Measurements from ENCODE around the gene SCCPDH. TPM values are rescaled to one million over a fixed set of nuclear protein-coding genes. Genes with fewer than 3 reads are reported as not detected.

SCCPDH gene
- total RNA-seq, 1 experiment from 2014 or later, result 10.9 TPM

- peak overlapping the region; percentile 22 for H3K4me3 Mint-ChIP-seq
- no peak for TF ChIP-seq ETV6 (CRISPR knock-in tag; IDR thresholded peaks at IDR 0.05)
- TF ChIP-seq ZNF121 (CRISPR knock-in tag; IDR thresholded peaks at IDR 0.05), result no peak
- TF ChIP-seq FOXP4 (CRISPR knock-in tag; IDR thresholded peaks at IDR 0.05), result no peak
- TF ChIP-seq GTF2I (CRISPR knock-in tag; conservative IDR thresholded peaks at IDR 0.05), result no peak
- TF ChIP-seq ERG (CRISPR knock-in tag; IDR thresholded peaks at IDR 0.05), result no peak
- no peak for TF ChIP-seq CREB1 (CRISPR knock-in tag; IDR thresholded peaks at IDR 0.05)
- no peak for TF ChIP-seq NFYB (CRISPR knock-in tag; conservative IDR thresholded peaks at IDR 0.05; ENCODE audit: low read depth)
- no peak for TF ChIP-seq ATF1 (CRISPR knock-in tag; IDR thresholded peaks at IDR 0.05)
- TF ChIP-seq NFATC4 (CRISPR knock-in tag; IDR thresholded peaks at IDR 0.05), result no peak
- no peak for TF ChIP-seq SMAD3 (CRISPR knock-in tag; IDR thresholded peaks at IDR 0.05; ENCODE audit: borderline replicate concordance)
- no peak for TF ChIP-seq E2F1 (CRISPR knock-in tag; IDR thresholded peaks at IDR 0.05)
- TF ChIP-seq TP53 (CRISPR knock-in tag; IDR thresholded peaks at IDR 0.05), result no peak
- H3K27me3 Mint-ChIP-seq (ENCODE audit: low read depth), result peaks cover 9% of the 10 kb centered on the region
- peaks cover 27% of the 10 kb centered on the region for H3K4me1 Mint-ChIP-seq
- ChIA-PET POLR2A (no interaction called here), CTCF (interaction anchor here (1.5 kb wide), 2 partner anchors 12 to 79 kb away, joined by 4 to 8 read pairs; no protein-coding TSS in a partner anchor)
- peak overlapping the region; percentile 38; the same call in 1 of the 2 replicates for H3K27ac Mint-ChIP-seq
- peak; percentile 87 for ATAC-seq
- H3K9me3 Mint-ChIP-seq, result no peaks in the 10 kb centered on the region
- no peak for DNase-seq (ENCODE audit: low spot score)
- H3K36me3 Mint-ChIP-seq, result no peaks in the 10 kb centered on the region
Measured at GRCh38 chr1:246768403-246769020, 44.3 kb downstream of the SCCPDH start.

- ChIA-PET POLR2A (no interaction called here), CTCF (interaction anchor here (1.5 kb wide), 2 partner anchors 11 to 80 kb away, joined by 4 to 8 read pairs; no protein-coding TSS in a partner anchor)
- Mint-ChIP-seq H3K4me1 (peaks cover 27% of the 10 kb centered on the region), H3K4me3 (no peak overlapping the region), H3K27ac (peak overlapping the region; percentile 38; the same call in 1 of the 2 replicates), H3K27me3 (ENCODE audit: low read depth) (peaks cover 9% of the 10 kb centered on the region), H3K9me3 (no peaks in the 10 kb centered on the region), H3K36me3 (no peaks in the 10 kb centered on the region)
- DNase-seq (ENCODE audit: low spot score) (no peak), ATAC-seq (no peak)
- TF ChIP-seq JUN (CRISPR knock-in tag; IDR thresholded peaks at IDR 0.05) (no peak), MXD4 (CRISPR knock-in tag; IDR thresholded peaks at IDR 0.05; ENCODE audit: borderline replicate concordance) (no peak), TEAD1 (CRISPR knock-in tag; IDR thresholded peaks at IDR 0.05) (no peak), ZNF512 (CRISPR knock-in tag; IDR thresholded peaks at IDR 0.05; ENCODE audit: borderline replicate concordance) (no peak), SMAD4 (CRISPR knock-in tag; IDR thresholded peaks at IDR 0.05) (no peak), STAT6 (CRISPR knock-in tag; conservative IDR thresholded peaks at IDR 0.05; ENCODE audit: low read depth) (no peak), FOXP1 (CRISPR knock-in tag; IDR thresholded peaks at IDR 0.05; ENCODE audit: borderline replicate concordance) (no peak), ERG (CRISPR knock-in tag; IDR thresholded peaks at IDR 0.05) (no peak), CBFB (CRISPR knock-in tag; IDR thresholded peaks at IDR 0.05; ENCODE audit: low read depth) (no peak), IRF2 (CRISPR knock-in tag; IDR thresholded peaks at IDR 0.05; ENCODE audit: borderline replicate concordance, low read depth) (no peak), SP1 (CRISPR knock-in tag; conservative IDR thresholded peaks at IDR 0.05) (no peak), NFYB (CRISPR knock-in tag; conservative IDR thresholded peaks at IDR 0.05; ENCODE audit: low read depth) (no peak), FOXJ3 (CRISPR knock-in tag; IDR thresholded peaks at IDR 0.05; ENCODE audit: borderline replicate concordance) (no peak), FOXP4 (CRISPR knock-in tag; IDR thresholded peaks at IDR 0.05) (no peak)
Measured at GRCh38 chr1:246769306-246769705, 45.1 kb downstream of the SCCPDH start.

Measured in WTC11 (cell line).